Psoas muscle (tissue), 8 donors: ENCODE data around the gene CCND3. TPM values are rescaled to one million over a fixed set of nuclear protein-coding genes. Genes with fewer than 3 reads are reported as not detected.

Experiments used
- ATAC-seq, 4 donors: fragments of 200-7000 bp; cut with Tn5 transposase; one replicate each; pipeline ENCODE4 v1.9.1; 2020; ENCODE audit warnings: moderate library complexity in 3 of 4, mild to moderate bottlenecking in 2 of 4
- DNase-seq, 2 donors: peaks; one replicate each; pipeline ENCODE4 v3.0.0-alpha.2; 2020
- H3K27ac ChIP-seq: fragments of 200-600 bp; one replicate; pipeline ENCODE4 v1.8.0; 2022
- H3K27me3 ChIP-seq, 3 donors: fragments of 200-600 bp in 1 of 3; one replicate each; pipeline versions ENCODE4 v1.6.1 to v1.8.0; 2013 to 2022; ENCODE audit warnings: low read length in 2 of 3, mild to moderate bottlenecking in 2 of 3, moderate library complexity in 1 of 3; ENCODE audit not compliant: insufficient read depth in 3 of 3
- H3K36me3 ChIP-seq, 2 donors: fragments of 200-600 bp in 1 of 2; one replicate each; pipeline versions ENCODE4 v1.6.1 to v1.8.0; 2013 to 2022; ENCODE audit warnings: low read depth in 1 of 2, mild to moderate bottlenecking in 1 of 2, moderate library complexity in 1 of 2; ENCODE audit not compliant: insufficient read depth in 1 of 2
- H3K4me1 ChIP-seq: fragments of 200-600 bp; one replicate; pipeline ENCODE4 v1.8.0; 2022
- H3K4me3 ChIP-seq: fragments of 200-600 bp; one replicate; pipeline ENCODE4 v1.8.0; 2022; ENCODE audit warnings: mild to moderate bottlenecking
- H3K9me3 ChIP-seq: fragments of 200-600 bp; one replicate; pipeline ENCODE4 v1.8.0; 2022
- CTCF ChIP-seq: fragments of 200-600 bp; IDR thresholded peaks from one replicate; pipeline ENCODE4 v1.8.0; 2022; ENCODE audit warnings: antibody characterized with exemption
- WGBS, 3 donors: extraction: QIAGEN DNeasy Blood & Tissue Kit; methylation state at CpG; one replicate each; pipeline versions ENCODE4 v1.1.6 to v1.1.7; 2013; 5-methylcytosine and 5-hydroxymethylcytosine counted together
- intact Hi-C, 2 donors: fragments of 100-400 bp; cut with DNase I; formaldehyde crosslinking; loops; one replicate each; pipeline versions ENCODE4 v1.11.0 to v1.14.2; 2022
- polyA plus RNA-seq, 3 donors: library from polyadenylated mRNA; stranded (reverse); fragments of 200-250 nt; gene quantifications; one replicate each; pipeline ENCODE4 v1.2.3, GENCODE V29; 2013
- total RNA-seq, 4 donors: library from RNA; stranded (reverse); fragmentation: NEBNext Ultra II Directional in 2 of 4; extraction: Animal tissue kit (Norgen Biotek cat#: 25700) in 2 of 4; gene quantifications; one replicate each; pipeline versions ENCODE4 v1.2.1 to v1.2.4, GENCODE V29; 2021 to 2023
- donor health status: healthy with polysubstance abuse.
- donor health status: DM: no; HTN: no; CAD: no; lungs with moderate emphysema.
- donor health status: Bipolar disorder and iron deficiency.
- donor health status: healthy.
- donor health status: DM: yes; HTN: yes; CAD: no.
- donor health status: DM: no; HTN: no; CAD: no.
- donor health status: DM: no; HTN: no; CAD: no.
- donor health status: DM: yes; HTN: yes; CAD: no.

Gene CCND3
- total and polyA plus RNA-seq, 7 donors, result 9.2 to 29.1 (median 19.9) TPM

DNA sequence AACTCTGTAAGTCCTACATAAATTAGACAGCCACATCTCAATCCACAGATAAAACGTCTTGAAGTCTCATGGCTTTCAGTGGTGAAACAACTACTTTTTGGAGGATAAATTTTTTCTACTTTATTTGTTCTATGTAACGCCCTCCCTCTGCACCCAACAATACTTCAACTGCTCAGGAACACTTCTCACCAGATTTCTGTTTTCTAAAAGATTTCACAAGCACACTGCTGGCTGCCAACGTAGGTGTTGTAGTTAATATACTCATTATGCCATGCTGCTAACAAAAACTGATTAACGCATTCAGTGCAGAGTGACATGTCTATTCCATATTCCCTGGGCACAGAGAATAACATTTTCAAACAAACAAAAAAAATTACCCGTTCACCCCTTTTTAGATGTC is 56.7 kb downstream of the CCND3 start:
- Histone ChIP-seq H3K27me3 (no peaks in the 10 kb centered on the region), H3K4me3 (no peak overlapping the region), H3K9me3 (no peaks in the 10 kb centered on the region), H3K4me1 (no peaks in the 10 kb centered on the region), H3K27ac (no peak overlapping the region), H3K36me3 (no peaks in the 10 kb centered on the region)
- intact Hi-C loops, result no loop called here
- no peak for ATAC-seq
- no peak for DNase-seq
- 89 to 95% (median 94%) methylated on average over 5 of the region's 5 CpGs for WGBS, 3 donors
- no peak for TF ChIP-seq CTCF

Other genes with a start within 250 kb of the CCND3 start
- 10 to 100 TPM; 35.4 to 64.3 (median 39.8) TPM for gene TFEB, start 206.2 kb downstream of the CCND3 start, total RNA-seq
- gene TFEB, start 206.2 kb downstream of the CCND3 start, polyA plus RNA-seq, result 10 to 100 TPM; 16.1 to 65.2 (median 51.6) TPM
- not detected for gene PGC, start 194.4 kb downstream of the CCND3 start, total RNA-seq
- gene PGC, start 194.4 kb downstream of the CCND3 start, polyA plus RNA-seq, result 1 to 10 TPM in 1 of 3 donors, under 1 TPM in 1, not detected in 1; 0.48 to 1.0 TPM
- 1 to 10 TPM; 4.0 to 6.5 (median 5.4) TPM for gene FRS3, start 161.9 kb downstream of the CCND3 start, total RNA-seq
- 1 to 10 TPM; 4.0 to 6.8 (median 4.5) TPM for gene FRS3, start 161.9 kb downstream of the CCND3 start, polyA plus RNA-seq
- under 1 TPM in 3 of 4 donors, not detected in 1; 0.46 to 0.92 (median 0.80) TPM for gene PRICKLE4, start 161.0 kb downstream of the CCND3 start, total RNA-seq
- under 1 TPM in 2 of 3 donors, not detected in 1; 0.49 to 0.70 TPM for gene PRICKLE4, start 161.0 kb downstream of the CCND3 start, polyA plus RNA-seq
- 100 to 1,000 TPM; 156 to 181 (median 168) TPM for gene TOMM6, start 154.1 kb downstream of the CCND3 start, total RNA-seq
- gene TOMM6, start 154.1 kb downstream of the CCND3 start, polyA plus RNA-seq, result 100 to 1,000 TPM; 240 to 403 (median 305) TPM
- gene USP49, start 46.4 kb downstream of the CCND3 start, total RNA-seq, result 1 to 10 TPM in 3 of 4 donors, under 1 TPM in 1; 0.75 to 1.6 (median 1.3) TPM
- under 1 TPM; 0.38 to 0.84 (median 0.66) TPM for gene USP49, start 46.4 kb downstream of the CCND3 start, polyA plus RNA-seq
- gene MED20, start 20.7 kb downstream of the CCND3 start, total RNA-seq, result 10 to 100 TPM; 12.9 to 19.6 (median 15.0) TPM
- gene MED20, start 20.7 kb downstream of the CCND3 start, polyA plus RNA-seq, result 10 to 100 TPM in 2 of 3 donors, 1 to 10 TPM in 1; 9.2 to 28.1 (median 18.5) TPM
- 10 to 100 TPM; 20.3 to 47.5 (median 35.2) TPM for gene BYSL, start 20.3 kb downstream of the CCND3 start, total RNA-seq
- 10 to 100 TPM; 29.0 to 55.5 (median 30.1) TPM for gene BYSL, start 20.3 kb downstream of the CCND3 start, polyA plus RNA-seq
- 10 to 100 TPM; 16.6 to 23.9 (median 19.9) TPM for gene TAF8, start 108.7 kb upstream of the CCND3 start, total RNA-seq
- gene TAF8, start 108.7 kb upstream of the CCND3 start, polyA plus RNA-seq, result 10 to 100 TPM; 11.2 to 17.9 (median 12.6) TPM
- gene C6orf132, start 200.8 kb upstream of the CCND3 start, total RNA-seq, result under 1 TPM; 0.11 to 0.34 (median 0.20) TPM
- gene C6orf132, start 200.8 kb upstream of the CCND3 start, polyA plus RNA-seq, result under 1 TPM; 0.08 to 0.13 (median 0.09) TPM
- not detected for gene GUCA1A, start 231.6 kb upstream of the CCND3 start, total RNA-seq
- gene GUCA1A, start 231.6 kb upstream of the CCND3 start, polyA plus RNA-seq, result not detected